Smooth muscle cell of the umbilical artery (primary cell): ENCODE results near the gene ECI1. TPM values are rescaled to one million over a fixed set of nuclear protein-coding genes. Genes with fewer than 3 reads are reported as not detected.

Experiments used
- total RNA-seq: library from RNA; depleted of rRNA; stranded (reverse); fragments of >200 nt; gene quantifications from 2 replicates; pipeline ENCODE4 v1.2.3, GENCODE V29; 2014

The ECI1 gene
- 22.4 and 38.0 TPM in 2 replicates for total RNA-seq

GRCh38 chr16:2251296-2252111 is at the start of gene ECI1:
ECI1 (minus strand) TSS chr16:2251587; CDS start chr16:2251566, 21 bp downstream.

GRCh38 chr16:2267913-2268666 is 16.7 kb upstream of the ECI1 start, which contains the start of gene RNPS1:
RNPS1 (minus strand) TSS chr16:2268126; CDS start chr16:2264643, 3,483 bp downstream.

GRCh38 chr16:2236337-2237101 is 14.9 kb downstream of the ECI1 start, which contains the start of gene DNASE1L2:
DNASE1L2 (plus strand) TSS chr16:2236444; CDS start chr16:2236817, 373 bp downstream.

GRCh38 chr16:2223221-2223941 is 28.0 kb downstream of the ECI1 start, which contains the start of gene E4F1:
E4F1 (plus strand) TSS chr16:2223591; CDS start chr16:2223614, 23 bp downstream.

GRCh38 chr16:2214719-2214968 is 36.7 kb downstream of the ECI1 start, which contains the start of gene PGP:
PGP (minus strand) TSS chr16:2214840; CDS start chr16:2214777, 63 bp downstream.

GRCh38 chr16:2210386-2211365 is 40.7 kb downstream of the ECI1 start, which contains the start of gene BRICD5:
BRICD5 (minus strand) TSS chr16:2210863; CDS start chr16:2210833, 30 bp downstream.

GRCh38 chr16:2205104-2205966 is 46.1 kb downstream of the ECI1 start, which contains the start of gene MLST8:
MLST8 (plus strand) TSS chr16:2205454; CDS start chr16:2206086, 632 bp downstream.

GRCh38 chr16:2196162-2196980 is 55.0 kb downstream of the ECI1 start, which contains the start of gene CASKIN1:
CASKIN1 (minus strand) TSS chr16:2196605; CDS start chr16:2196432, 173 bp downstream.

Other genes with a start within 250 kb of the ECI1 start
- gene ZNF598, start 241.8 kb downstream of the ECI1 start, total RNA-seq, result 13.1 and 29.6 TPM in 2 replicates
- 0.30 and 0.65 TPM in 2 replicates for gene NPW, start 231.8 kb downstream of the ECI1 start, total RNA-seq
- 19.0 and 24.5 TPM in 2 replicates for gene NHERF2, start 224.7 kb downstream of the ECI1 start, total RNA-seq
- gene NTHL1, start 203.8 kb downstream of the ECI1 start, total RNA-seq, result 15.3 and 25.2 TPM in 2 replicates
- 60.9 and 71.0 TPM in 2 replicates for gene TSC2, start 203.6 kb downstream of the ECI1 start, total RNA-seq
- 188 and 249 TPM in 2 replicates for gene PKD1, start 115.7 kb downstream of the ECI1 start, total RNA-seq
- 2.3 and 3.0 TPM in 2 replicates for gene RAB26, start 103.0 kb downstream of the ECI1 start, total RNA-seq
- 51.4 and 89.8 TPM in 2 replicates for gene TRAF7, start 95.8 kb downstream of the ECI1 start, total RNA-seq
- 0.30 and 0.92 TPM in 2 replicates for gene CASKIN1, start 55.0 kb downstream of the ECI1 start, total RNA-seq
- gene MLST8, start 46.1 kb downstream of the ECI1 start, total RNA-seq, result 19.6 and 25.8 TPM in 2 replicates
- gene BRICD5, start 40.7 kb downstream of the ECI1 start, total RNA-seq, result 2.1 and 9.6 TPM in 2 replicates
- 12.8 and 16.4 TPM in 2 replicates for gene PGP, start 36.7 kb downstream of the ECI1 start, total RNA-seq
- gene E4F1, start 28.0 kb downstream of the ECI1 start, total RNA-seq, result 26.1 and 29.5 TPM in 2 replicates
- gene DNASE1L2, start 15.1 kb downstream of the ECI1 start, total RNA-seq, result 1.2 and 1.3 TPM in 2 replicates
- gene RNPS1, start 16.5 kb upstream of the ECI1 start, total RNA-seq, result 44.5 and 91.3 TPM in 2 replicates
- gene ABCA3, start 89.1 kb upstream of the ECI1 start, total RNA-seq, result 1.5 and 5.3 TPM in 2 replicates
- 4.2 and 12.5 TPM in 2 replicates for gene CCNF, start 177.9 kb upstream of the ECI1 start, total RNA-seq
- 3.0 and 5.4 TPM in 2 replicates for gene TEDC2, start 208.5 kb upstream of the ECI1 start, total RNA-seq
- gene NTN3, start 219.7 kb upstream of the ECI1 start, total RNA-seq, result 0.59 and 1.9 TPM in 2 replicates
- 20.8 and 32.5 TPM in 2 replicates for gene TBC1D24, start 223.5 kb upstream of the ECI1 start, total RNA-seq